Activated T-helper 17 cell treated with anti-CD3 and anti-CD28 coated beads, Interleukin-2, amount 50 U/mL, for 72 hours (primary cell): ENCODE measurements around the gene APOC1. TPM values are rescaled to one million over a fixed set of nuclear protein-coding genes. Genes with fewer than 3 reads are reported as not detected.
"Not testable (repeated sequence)": the region's sequence is repeated elsewhere in the genome, so short reads cannot be mapped to it uniquely, and the experiment has no call there.

Experiments used
- ATAC-seq: fragments of 150-1000 bp; cut with Tn5 transposase; replicated peaks from 2 replicates; pipeline ENCODE4 v1.10.0; 2021; ENCODE audit warnings: mild to moderate bottlenecking, moderate library complexity
- H3K27ac Mint-ChIP-seq: one replicate; pipeline ENCODE4 v1.8.0; 2022; ENCODE audit warnings: mixed read lengths
- H3K27me3 Mint-ChIP-seq: one replicate; pipeline ENCODE4 v1.8.0; 2022; ENCODE audit warnings: mixed read lengths
- H3K36me3 Mint-ChIP-seq: one replicate; pipeline ENCODE4 v1.8.0; 2022; ENCODE audit warnings: low read depth, mild to moderate bottlenecking, mixed read lengths
- H3K4me1 Mint-ChIP-seq: one replicate; pipeline ENCODE4 v1.8.0; 2022; ENCODE audit warnings: mixed read lengths
- H3K4me3 Mint-ChIP-seq: one replicate; pipeline ENCODE4 v1.8.0; 2022; ENCODE audit warnings: mild to moderate bottlenecking, mixed read lengths
- H3K9me3 Mint-ChIP-seq: one replicate; pipeline ENCODE4 v1.8.0; 2022; ENCODE audit warnings: mixed read lengths
- total RNA-seq, 2 donors: library from RNA; stranded (reverse); gene quantifications; one replicate each; pipeline ENCODE4 v1.2.3, GENCODE V29; 2022

APOC1 gene
- total RNA-seq, 2 donors from 2014 or later: 0.89 to 1.6 TPM

- H3K27me3 Mint-ChIP-seq, H3K4me3 Mint-ChIP-seq, H3K4me1 Mint-ChIP-seq, ATAC-seq, H3K36me3 Mint-ChIP-seq, H3K9me3 Mint-ChIP-seq, H3K27ac Mint-ChIP-seq: not testable (repeated sequence)
These were observed 31.6 kb upstream of the APOC1 start for GRCh38 chr19:44882619-44883397.

GRCh38 chr19:44883922-44884321 lies 30.5 kb upstream of the APOC1 start:
- no peak for ATAC-seq
- H3K36me3 Mint-ChIP-seq: no peaks in the 10 kb centered on the region
- H3K4me3 Mint-ChIP-seq: no peak overlapping the region
- no peaks in the 10 kb centered on the region for H3K9me3 Mint-ChIP-seq
- H3K27ac Mint-ChIP-seq: no peak overlapping the region
- H3K27me3 Mint-ChIP-seq: no peaks in the 10 kb centered on the region
- H3K4me1 Mint-ChIP-seq: peaks cover 4% of the 10 kb centered on the region

GRCh38 chr19:44884566-44884965 lies 29.8 kb upstream of the APOC1 start:
- ATAC-seq: no peak

GRCh38 chr19:44886141-44886540 lies 28.3 kb upstream of the APOC1 start:
- Mint-ChIP-seq H3K27me3 (no peaks in the 10 kb centered on the region), H3K4me3 (no peak overlapping the region), H3K4me1 (peaks cover 13% of the 10 kb centered on the region), H3K27ac (no peak overlapping the region), H3K36me3 (peaks cover 4% of the 10 kb centered on the region), H3K9me3 (no peaks in the 10 kb centered on the region)
- no peak for ATAC-seq

More at GRCh38 chr19:44884566-44884965, 29.8 kb upstream of the APOC1 start:
- Mint-ChIP-seq H3K4me3 (no peak overlapping the region), H3K27me3 (no peaks in the 10 kb centered on the region), H3K9me3 (no peaks in the 10 kb centered on the region), H3K27ac (no peak overlapping the region), H3K4me1 (peaks cover 8% of the 10 kb centered on the region), H3K36me3 (no peaks in the 10 kb centered on the region)

- no peaks in the 10 kb centered on the region for H3K9me3 Mint-ChIP-seq
- no peak overlapping the region for H3K4me3 Mint-ChIP-seq
- ATAC-seq: no peak
- H3K27me3 Mint-ChIP-seq: no peaks in the 10 kb centered on the region
- H3K4me1 Mint-ChIP-seq: peaks cover 22% of the 10 kb centered on the region
- H3K36me3 Mint-ChIP-seq: peaks cover 17% of the 10 kb centered on the region
- no peak overlapping the region for H3K27ac Mint-ChIP-seq
These were observed 26.8 kb upstream of the APOC1 start for GRCh38 chr19:44887648-44888047.

- H3K4me1 Mint-ChIP-seq: peaks cover 26% of the 10 kb centered on the region
- not testable (repeated sequence) for H3K27me3 Mint-ChIP-seq, ATAC-seq, H3K4me3 Mint-ChIP-seq, H3K27ac Mint-ChIP-seq, H3K9me3 Mint-ChIP-seq
- peaks cover 24% of the 10 kb centered on the region for H3K36me3 Mint-ChIP-seq
These were observed 26.1 kb upstream of the APOC1 start for GRCh38 chr19:44888335-44888734.

GRCh38 chr19:44889830-44890365 lies 24.5 kb upstream of the APOC1 start:
- H3K4me3 Mint-ChIP-seq: peak overlapping the region; percentile 82
- peak overlapping the region; percentile 86 for H3K27ac Mint-ChIP-seq
- H3K4me1 Mint-ChIP-seq: peaks cover 23% of the 10 kb centered on the region
- H3K36me3 Mint-ChIP-seq: peaks cover 40% of the 10 kb centered on the region
- H3K27me3 Mint-ChIP-seq: no peaks in the 10 kb centered on the region
- no peak for ATAC-seq
- no peaks in the 10 kb centered on the region for H3K9me3 Mint-ChIP-seq

GRCh38 chr19:44890366-44891015 lies 23.9 kb upstream of the APOC1 start:
- Mint-ChIP-seq H3K9me3 (no peaks in the 10 kb centered on the region), H3K27me3 (no peaks in the 10 kb centered on the region), H3K27ac (peak overlapping the region; percentile 86), H3K36me3 (peaks cover 46% of the 10 kb centered on the region), H3K4me1 (peaks cover 23% of the 10 kb centered on the region), H3K4me3 (peak overlapping the region; percentile 82)
- ATAC-seq: peak; percentile 87

- H3K36me3 Mint-ChIP-seq: peaks cover 53% of the 10 kb centered on the region
- peaks cover 27% of the 10 kb centered on the region for H3K4me1 Mint-ChIP-seq
- H3K27me3 Mint-ChIP-seq: no peaks in the 10 kb centered on the region
- peak within 1 kb of the TSS; percentile 82 for H3K4me3 Mint-ChIP-seq
- H3K27ac Mint-ChIP-seq: peak within 1 kb of the TSS; percentile 86
- ATAC-seq: no peak
- H3K9me3 Mint-ChIP-seq: no peaks in the 10 kb centered on the region
These were observed 23.2 kb upstream of the APOC1 start, which contains the start of gene TOMM40 for GRCh38 chr19:44891016-44891882. Gene TOMM40 (plus strand): TSS chr19:44891254. CDS start chr19:44891416, 162 bp downstream.

- Mint-ChIP-seq H3K4me3 (peak overlapping the region; percentile 82), H3K27me3 (no peaks in the 10 kb centered on the region), H3K9me3 (no peaks in the 10 kb centered on the region), H3K4me1 (peaks cover 27% of the 10 kb centered on the region), H3K36me3 (peaks cover 70% of the 10 kb centered on the region), H3K27ac (peak overlapping the region; percentile 86)
- ATAC-seq: no peak
These were observed 21.5 kb upstream of the APOC1 start for GRCh38 chr19:44892932-44893331.

- no peak for ATAC-seq
- Mint-ChIP-seq H3K4me1 (peaks cover 27% of the 10 kb centered on the region), H3K27ac (no peak overlapping the region), H3K4me3 (peak overlapping the region; percentile 82), H3K27me3 (no peaks in the 10 kb centered on the region), H3K36me3 (peaks cover 76% of the 10 kb centered on the region), H3K9me3 (no peaks in the 10 kb centered on the region)
These were observed 20.9 kb upstream of the APOC1 start for GRCh38 chr19:44893332-44894051.

- no peak overlapping the region for H3K27ac Mint-ChIP-seq
- H3K4me1 Mint-ChIP-seq: peaks cover 26% of the 10 kb centered on the region
- H3K4me3 Mint-ChIP-seq: no peak overlapping the region
- H3K9me3 Mint-ChIP-seq: no peaks in the 10 kb centered on the region
- ATAC-seq: no peak
- H3K27me3 Mint-ChIP-seq: no peaks in the 10 kb centered on the region
- peaks cover 76% of the 10 kb centered on the region for H3K36me3 Mint-ChIP-seq
These were observed 20.4 kb upstream of the APOC1 start for GRCh38 chr19:44894052-44894400.

- H3K4me1 Mint-ChIP-seq: peaks cover 23% of the 10 kb centered on the region
- H3K27ac Mint-ChIP-seq: no peak overlapping the region
- no peaks in the 10 kb centered on the region for H3K27me3 Mint-ChIP-seq
- no peak for ATAC-seq
- H3K4me3 Mint-ChIP-seq: no peak overlapping the region
- H3K9me3 Mint-ChIP-seq: no peaks in the 10 kb centered on the region
- peaks cover 86% of the 10 kb centered on the region for H3K36me3 Mint-ChIP-seq
These were observed 19.5 kb upstream of the APOC1 start for GRCh38 chr19:44894946-44895345.

- no peaks in the 10 kb centered on the region for H3K27me3 Mint-ChIP-seq
- H3K4me3 Mint-ChIP-seq: no peak overlapping the region
- peaks cover 93% of the 10 kb centered on the region for H3K36me3 Mint-ChIP-seq
- H3K4me1 Mint-ChIP-seq: peaks cover 7% of the 10 kb centered on the region
- ATAC-seq: no peak
- H3K9me3 Mint-ChIP-seq: no peaks in the 10 kb centered on the region
- H3K27ac Mint-ChIP-seq: no peak overlapping the region
These were observed 16.6 kb upstream of the APOC1 start for GRCh38 chr19:44897835-44898234.
